ENCODE measurements around the gene PDZD7.
"Not testable (repeated sequence)": the region's sequence is repeated elsewhere in the genome, so short reads cannot be mapped to it uniquely, and the experiment has no call there.

Gene PDZD7

GRCh38 chr10:100980711-100981110, 50.2 kb downstream of the PDZD7 start:
- Mint-ChIP-seq H3K27me3 (no peaks in the 10 kb centered on the region), H3K9me3 (no peaks in the 10 kb centered on the region)
- CTCF ChIA-PET: interaction anchor here (1.5 kb wide), 1 partner anchor 18 kb away, joined by 5 read pairs; no protein-coding TSS in a partner anchor

GRCh38 chr10:100980311-100980710, 50.6 kb downstream of the PDZD7 start:
- Mint-ChIP-seq H3K27ac (no peak overlapping the region), H3K9me3 (no peaks in the 10 kb centered on the region), H3K27me3 (no peaks in the 10 kb centered on the region)

More at GRCh38 chr10:100980711-100981110, 50.2 kb downstream of the PDZD7 start:
- Mint-ChIP-seq H3K4me3 (no peak overlapping the region), H3K36me3 (peaks cover 4% of the 10 kb centered on the region), H3K4me1 (peaks cover under 1% of the 10 kb centered on the region), H3K27ac (no peak overlapping the region)
- DNase-seq: peak; percentile 12

GRCh38 chr10:100979791-100980272, 51.1 kb downstream of the PDZD7 start:
- no peak overlapping the region for H3K27ac Mint-ChIP-seq
- no peaks in the 10 kb centered on the region for H3K9me3 Mint-ChIP-seq
- H3K4me3 Mint-ChIP-seq: no peak overlapping the region
- peaks cover 4% of the 10 kb centered on the region for H3K36me3 Mint-ChIP-seq
- no peak for DNase-seq
- no peaks in the 10 kb centered on the region for H3K4me1 Mint-ChIP-seq
- CTCF ChIA-PET: interaction anchor here (1.5 kb wide), 1 partner anchor 18 kb away, joined by 5 read pairs; no protein-coding TSS in a partner anchor
- H3K27me3 Mint-ChIP-seq: no peaks in the 10 kb centered on the region

More at GRCh38 chr10:100980311-100980710, 50.6 kb downstream of the PDZD7 start:
- CTCF ChIA-PET: interaction anchor here (1.5 kb wide), 1 partner anchor 18 kb away, joined by 5 read pairs; no protein-coding TSS in a partner anchor
- no peaks in the 10 kb centered on the region for H3K4me1 Mint-ChIP-seq
- peaks cover 4% of the 10 kb centered on the region for H3K36me3 Mint-ChIP-seq
- DNase-seq: no peak
- H3K4me3 Mint-ChIP-seq: no peak overlapping the region

GRCh38 chr10:100978901-100979195, 52.1 kb downstream of the PDZD7 start:
- CTCF ChIA-PET: no interaction called here
- Mint-ChIP-seq H3K9me3 (no peaks in the 10 kb centered on the region), H3K36me3 (peaks cover 4% of the 10 kb centered on the region)

GRCh38 chr10:100978121-100978900, 52.6 kb downstream of the PDZD7 start:
- CTCF ChIA-PET: no interaction called here
- H3K4me1 Mint-ChIP-seq: no peaks in the 10 kb centered on the region
- H3K36me3 Mint-ChIP-seq: peaks cover 4% of the 10 kb centered on the region

More at GRCh38 chr10:100978901-100979195, 52.1 kb downstream of the PDZD7 start:
- no peak for DNase-seq
- H3K4me3 Mint-ChIP-seq: no peak overlapping the region
- no peaks in the 10 kb centered on the region for H3K27me3 Mint-ChIP-seq
- H3K27ac Mint-ChIP-seq: no peak overlapping the region
- H3K4me1 Mint-ChIP-seq: no peaks in the 10 kb centered on the region

GRCh38 chr10:100977436-100977835, 53.5 kb downstream of the PDZD7 start:
- H3K27ac Mint-ChIP-seq: no peak overlapping the region
- no peaks in the 10 kb centered on the region for H3K9me3 Mint-ChIP-seq
- peaks cover 11% of the 10 kb centered on the region for H3K27me3 Mint-ChIP-seq
- H3K4me1 Mint-ChIP-seq: no peaks in the 10 kb centered on the region
- CTCF ChIA-PET: no interaction called here
- no peak for DNase-seq
- H3K4me3 Mint-ChIP-seq: no peak overlapping the region
- H3K36me3 Mint-ChIP-seq: peaks cover 4% of the 10 kb centered on the region

More at GRCh38 chr10:100978121-100978900, 52.6 kb downstream of the PDZD7 start:
- Mint-ChIP-seq H3K9me3 (no peaks in the 10 kb centered on the region), H3K4me3 (no peak overlapping the region), H3K27me3 (peaks cover 2% of the 10 kb centered on the region), H3K27ac (no peak overlapping the region)
- DNase-seq: no peak

GRCh38 chr10:100976906-100977305, 54.0 kb downstream of the PDZD7 start:
- Mint-ChIP-seq H3K36me3 (peaks cover 2% of the 10 kb centered on the region), H3K4me1 (no peaks in the 10 kb centered on the region), H3K27me3 (peaks cover 14% of the 10 kb centered on the region), H3K27ac (no peak overlapping the region), H3K4me3 (no peak overlapping the region), H3K9me3 (no peaks in the 10 kb centered on the region)
- CTCF ChIA-PET: interaction anchor here (1.0 kb wide), 1 partner anchor 38 kb away, joined by 5 read pairs; no protein-coding TSS in a partner anchor
- no peak for DNase-seq

- CTCF ChIA-PET: interaction anchor here (1.2 kb wide), 1 partner anchor 42 kb away, joined by 3 read pairs; no protein-coding TSS in a partner anchor
- H3K4me1 Mint-ChIP-seq, H3K27ac Mint-ChIP-seq, H3K4me3 Mint-ChIP-seq, DNase-seq, H3K9me3 Mint-ChIP-seq, H3K36me3 Mint-ChIP-seq: not testable (repeated sequence)
- H3K27me3 Mint-ChIP-seq: peaks cover 15% of the 10 kb centered on the region
Observed at GRCh38 chr10:100975397-100975796, 55.5 kb downstream of the PDZD7 start.

GRCh38 chr10:100972904-100973535, 57.9 kb downstream of the PDZD7 start:
- no peak overlapping the region for H3K27ac Mint-ChIP-seq
- DNase-seq: no peak
- H3K4me3 Mint-ChIP-seq: no peak overlapping the region
- no peaks in the 10 kb centered on the region for H3K9me3 Mint-ChIP-seq
- no peaks in the 10 kb centered on the region for H3K36me3 Mint-ChIP-seq
- H3K4me1 Mint-ChIP-seq: peaks cover 14% of the 10 kb centered on the region
- CTCF ChIA-PET: no interaction called here
- peaks cover 35% of the 10 kb centered on the region for H3K27me3 Mint-ChIP-seq

GRCh38 chr10:100972115-100972903, 58.6 kb downstream of the PDZD7 start:
- H3K4me1 Mint-ChIP-seq: peaks cover 14% of the 10 kb centered on the region

GRCh38 chr10:100970914-100971811, 59.8 kb downstream of the PDZD7 start:
- CTCF ChIA-PET: interaction anchor here (0.8 to 1.4 kb wide), 2 partner anchors 15 to 25 kb away, joined by 3 read pairs; no protein-coding TSS in a partner anchor
- no peak overlapping the region for H3K27ac Mint-ChIP-seq
- peaks cover 14% of the 10 kb centered on the region for H3K4me1 Mint-ChIP-seq
- H3K27me3 Mint-ChIP-seq: peaks cover 35% of the 10 kb centered on the region
- H3K4me3 Mint-ChIP-seq: no peak overlapping the region
- H3K36me3 Mint-ChIP-seq: peaks cover 2% of the 10 kb centered on the region
- no peaks in the 10 kb centered on the region for H3K9me3 Mint-ChIP-seq
- no peak for DNase-seq

More at GRCh38 chr10:100972115-100972903, 58.6 kb downstream of the PDZD7 start:
- CTCF ChIA-PET: interaction anchor here (1.4 kb wide), 1 partner anchor 24 kb away, joined by 3 read pairs; no protein-coding TSS in a partner anchor
- no peak for DNase-seq
- Mint-ChIP-seq H3K36me3 (no peaks in the 10 kb centered on the region), H3K4me3 (no peak overlapping the region), H3K27me3 (peaks cover 35% of the 10 kb centered on the region), H3K27ac (no peak overlapping the region), H3K9me3 (no peaks in the 10 kb centered on the region)

GRCh38 chr10:100970076-100970913, 60.6 kb downstream of the PDZD7 start:
- Mint-ChIP-seq H3K27me3 (peaks cover 35% of the 10 kb centered on the region), H3K27ac (no peak overlapping the region), H3K4me1 (peaks cover 14% of the 10 kb centered on the region), H3K9me3 (no peaks in the 10 kb centered on the region), H3K4me3 (peak overlapping the region; percentile 52), H3K36me3 (peaks cover 2% of the 10 kb centered on the region)
- CTCF ChIA-PET: interaction anchor here (0.8 to 1.4 kb wide), 2 partner anchors 12 to 16 kb away, joined by 3 to 5 read pairs; no protein-coding TSS in a partner anchor
- peak; percentile 47 for DNase-seq

Measured in activated naive CD4-positive, alpha-beta T cell treated with anti-CD3 and anti-CD28 coated beads, Interleukin-2, amount 10 ng/mL, durations not matched to agents 7 days and 5 days (primary cell).